GM21528 (cell line): ENCODE results near the gene TEK.

Source experiments
- ATAC-seq: cut with Tn5 transposase; IDR thresholded peaks from one replicate; pipeline ENCODE4 v1.9.1; 2021; ENCODE audit warnings: mild to moderate bottlenecking, moderate library complexity; ENCODE audit not compliant: unreplicated experiment, low FRiP score

Gene TEK

GRCh38 chr9:27118916-27119315 is 9.9 kb downstream of the TEK start:
- no peak for ATAC-seq

DNA sequence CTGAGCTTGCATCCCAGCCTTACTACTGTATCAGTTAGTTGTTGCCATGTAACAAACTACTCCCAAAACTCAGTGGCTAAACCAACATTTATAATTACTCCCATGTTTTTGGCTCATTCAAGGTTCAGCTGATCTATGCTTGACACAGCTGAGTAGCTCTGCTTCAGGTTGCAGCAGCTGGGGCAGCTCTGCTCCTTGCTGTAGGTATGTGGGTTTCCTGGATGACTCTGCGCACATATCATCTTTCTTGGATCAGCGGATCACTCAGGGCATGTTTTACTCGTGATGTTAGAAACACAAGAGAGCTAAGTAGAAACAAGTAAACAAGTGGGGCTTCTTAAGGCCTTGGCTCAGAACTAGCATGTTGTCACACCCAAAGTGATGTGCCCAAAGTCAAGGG is 15.1 kb downstream of the TEK start:
- no peak for ATAC-seq

GRCh38 chr9:27125030-27125429 is 16.0 kb downstream of the TEK start:
- no peak for ATAC-seq

DNA sequence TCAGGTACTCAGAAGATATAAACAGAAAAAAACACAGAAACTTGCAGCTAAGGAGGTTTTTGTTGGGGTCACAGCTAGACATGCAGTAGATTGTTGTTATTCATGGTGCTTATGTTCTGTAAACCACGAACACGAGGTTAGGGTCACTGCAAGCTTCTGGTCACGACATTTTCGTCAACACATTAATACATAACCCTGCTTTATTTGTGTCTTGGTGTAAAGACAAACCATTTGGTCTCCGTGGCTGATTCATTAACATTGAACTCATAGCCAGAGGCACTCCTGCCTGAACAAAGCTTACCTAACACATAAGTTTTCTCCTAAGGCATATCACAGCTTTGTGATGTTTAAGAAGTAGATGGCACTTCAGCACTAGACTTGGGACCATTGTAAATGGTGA is 16.9 kb downstream of the TEK start:
- no peak for ATAC-seq

DNA sequence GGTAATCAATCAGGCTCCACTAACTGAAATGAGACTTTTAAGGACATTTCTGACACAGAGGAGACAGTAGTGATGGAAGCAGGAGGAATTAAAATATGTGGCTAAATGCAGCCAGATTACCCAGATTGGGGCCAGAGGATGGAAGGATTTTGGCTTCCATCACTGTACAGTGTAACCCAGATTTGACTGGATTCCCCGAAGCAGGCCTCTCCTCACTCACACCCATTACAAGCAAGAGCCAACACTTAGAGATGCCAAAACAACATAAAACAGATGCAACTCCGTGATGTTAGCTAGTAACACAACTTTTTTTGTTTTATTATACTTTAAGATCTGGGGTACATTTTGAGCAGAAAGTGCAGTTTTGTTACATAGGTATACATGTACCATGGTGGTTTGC is 17.6 kb downstream of the TEK start:
- no peak for ATAC-seq

GRCh38 chr9:27129221-27129620 is 20.2 kb downstream of the TEK start:
- no peak for ATAC-seq

DNA sequence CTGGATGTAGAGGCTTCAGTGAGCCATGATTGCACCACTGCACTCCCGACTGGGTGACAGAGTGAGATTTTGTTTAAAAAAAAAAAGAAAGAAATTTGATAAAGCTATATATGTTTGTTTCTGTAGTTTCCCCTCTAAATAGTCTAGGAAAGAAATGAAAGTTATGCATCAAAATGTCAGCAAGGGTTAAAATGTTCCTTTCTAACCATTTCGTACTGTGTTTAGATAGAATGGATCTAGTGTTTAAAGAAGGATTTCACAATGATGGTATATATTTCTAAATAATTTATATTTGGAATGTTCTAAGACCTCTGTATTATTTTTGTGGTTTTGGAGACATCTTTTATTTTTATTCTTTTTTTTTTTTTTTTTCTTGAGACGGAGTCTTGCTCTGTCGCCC is 22.7 kb downstream of the TEK start:
- no peak for ATAC-seq

GRCh38 chr9:27133817-27134216 is 24.8 kb downstream of the TEK start:
- no peak for ATAC-seq

- ATAC-seq = no peak
Observed at GRCh38 chr9:27142299-27142930, 33.4 kb downstream of the TEK start.

- ATAC-seq = no peak
Observed at GRCh38 chr9:27145143-27145542, 36.1 kb downstream of the TEK start.

- no peak for ATAC-seq
Observed at GRCh38 chr9:27149651-27150050, 40.6 kb downstream of the TEK start.

GRCh38 chr9:27150746-27151406 is 41.9 kb downstream of the TEK start:
- ATAC-seq = no peak

DNA sequence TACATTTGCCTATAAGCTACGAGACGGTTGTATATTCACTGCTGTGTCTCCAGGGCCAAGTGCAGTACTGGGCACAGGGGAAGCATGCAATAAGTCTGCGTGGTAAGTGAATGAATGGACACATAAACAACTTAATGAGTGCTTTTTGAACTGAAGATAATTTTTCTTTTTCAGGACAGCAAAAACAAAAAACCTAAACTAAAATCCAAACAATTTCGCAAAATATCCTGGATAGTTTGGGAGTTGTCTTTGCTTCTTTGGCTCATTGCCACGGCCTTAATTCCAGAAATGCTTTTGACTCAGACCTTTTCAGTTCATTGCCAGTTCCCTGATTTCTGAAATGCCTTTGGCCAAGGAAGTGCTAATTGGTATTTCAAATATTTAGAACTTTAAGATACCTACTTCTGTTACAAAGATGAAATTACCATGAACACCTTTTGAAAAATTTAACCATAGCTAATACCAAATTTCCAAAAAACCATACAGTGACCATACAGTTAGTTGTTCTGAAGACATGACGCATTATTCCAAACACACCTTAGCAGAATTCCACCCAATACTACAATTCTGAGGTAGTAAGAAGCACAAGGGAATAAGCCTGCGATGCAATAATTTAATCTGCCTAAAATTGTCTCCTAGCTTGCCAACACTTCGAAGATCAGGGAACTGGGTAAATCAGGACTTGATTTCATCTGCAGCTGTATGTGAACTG is 42.8 kb downstream of the TEK start:
- ATAC-seq = no peak

DNA sequence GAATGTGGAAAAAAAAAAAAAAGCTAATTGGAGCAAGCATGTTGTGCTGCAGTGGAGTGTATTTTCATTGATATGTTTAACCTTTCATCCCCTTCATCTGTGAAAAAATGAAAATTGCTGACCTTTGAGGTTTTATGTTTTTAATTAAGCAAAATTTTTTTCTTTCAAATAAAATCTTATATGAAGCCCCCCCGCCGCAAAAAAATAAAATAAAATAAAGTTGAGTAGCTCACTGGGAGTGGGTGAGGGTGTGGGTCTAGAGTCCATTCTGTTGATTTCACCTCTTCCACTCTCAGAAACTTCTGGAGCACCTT is 43.3 kb downstream of the TEK start:
- no peak for ATAC-seq

- ATAC-seq = no peak
Observed at GRCh38 chr9:27154908-27155307, 45.9 kb downstream of the TEK start.

GRCh38 chr9:27157097-27157496 is 48.1 kb downstream of the TEK start:
- ATAC-seq = no peak

GRCh38 chr9:27157736-27158135 is 48.7 kb downstream of the TEK start:
- ATAC-seq = no peak

DNA sequence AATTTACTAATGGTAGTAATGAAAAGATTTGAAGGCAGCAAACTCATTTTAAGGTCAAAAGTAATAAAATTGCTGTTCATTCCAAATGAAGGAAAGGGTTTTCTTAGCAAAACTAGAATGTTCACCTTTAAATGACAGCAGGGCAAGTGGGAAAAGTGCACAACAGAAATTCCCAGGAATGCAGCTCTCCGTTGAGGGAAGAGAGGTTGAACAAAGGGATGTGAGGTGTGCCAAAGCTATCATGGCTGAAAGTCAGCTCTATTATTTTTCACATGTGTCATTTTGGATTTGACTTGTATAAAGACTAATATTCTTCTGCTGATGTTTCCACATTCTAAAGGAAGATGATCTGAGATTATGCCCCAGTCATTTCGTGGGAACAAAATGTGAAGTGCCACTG is 51.6 kb downstream of the TEK start:
- ATAC-seq = no peak

- ATAC-seq = no peak
Observed at GRCh38 chr9:27162045-27162444, 53.0 kb downstream of the TEK start.

- no peak for ATAC-seq
Observed at GRCh38 chr9:27165068-27165467, 56.0 kb downstream of the TEK start.

DNA sequence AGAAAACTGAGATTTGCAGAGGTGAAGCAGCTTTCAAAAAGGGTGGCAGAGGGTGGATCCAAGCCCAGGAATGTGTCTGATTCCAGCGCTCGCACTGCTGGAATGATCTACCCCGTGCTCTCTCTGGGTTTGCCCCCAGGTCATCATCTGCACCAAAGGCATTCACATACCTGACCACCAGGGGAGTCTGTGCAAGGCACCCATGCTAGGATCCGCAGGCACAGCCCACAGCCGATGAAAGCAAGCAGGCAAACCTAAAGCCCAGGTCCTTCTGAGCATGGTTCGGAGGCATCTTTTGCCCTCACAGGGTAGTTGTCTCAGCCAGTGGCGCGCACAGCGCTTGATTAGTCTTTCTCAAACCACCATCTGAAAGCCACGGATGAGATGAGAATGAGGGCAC is 56.6 kb downstream of the TEK start:
- ATAC-seq = no peak

DNA sequence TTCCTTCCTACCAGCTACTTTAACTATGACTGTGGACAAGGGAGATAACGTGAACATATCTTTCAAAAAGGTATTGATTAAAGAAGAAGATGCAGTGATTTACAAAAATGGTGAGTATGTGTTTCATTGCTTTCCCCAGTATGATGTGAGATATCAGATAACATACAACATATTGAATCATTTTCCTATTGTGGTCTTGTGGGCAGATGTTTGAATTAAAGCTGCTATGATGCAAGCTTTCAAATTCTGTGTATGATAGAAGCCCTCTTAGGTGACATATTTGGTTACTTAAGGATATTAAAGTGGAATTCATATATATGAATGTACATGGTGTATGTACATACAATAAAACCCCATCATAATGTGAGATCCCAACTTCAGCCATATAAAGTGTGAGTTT is 59.5 kb downstream of the TEK start:
- ATAC-seq = no peak
